Effector memory CD4-positive, alpha-beta T cell (primary cell): Measurements from ENCODE around the gene TEP1.

Experiments
- DNase-seq, 3 donors: peaks; one replicate each; pipeline ENCODE4 v3.0.0-alpha.2; 2020
- H3K27ac ChIP-seq: 2 replicates; pipeline ENCODE4 v1.7.0; 2013; ENCODE audit warnings: mild to moderate bottlenecking, low read length, moderate library complexity; ENCODE audit not compliant: insufficient read depth, poor library complexity, severe bottlenecking
- H3K27me3 ChIP-seq: replicated peaks from 2 replicates; pipeline ENCODE4 v1.7.0; 2013; ENCODE audit warnings: mild to moderate bottlenecking, low read length; ENCODE audit not compliant: insufficient read depth, control insufficient read depth, poor library complexity, severe bottlenecking
- H3K36me3 ChIP-seq: 2 replicates; pipeline ENCODE4 v1.7.0; 2013; ENCODE audit warnings: mild to moderate bottlenecking, low read length, moderate library complexity; ENCODE audit not compliant: control insufficient read depth, insufficient read depth
- H3K4me1 ChIP-seq: 2 replicates; pipeline ENCODE4 v1.7.0; 2013; ENCODE audit warnings: low read length, mild to moderate bottlenecking; ENCODE audit not compliant: control insufficient read depth, insufficient read depth, poor library complexity, severe bottlenecking
- H3K4me3 ChIP-seq: 2 replicates; pipeline ENCODE4 v1.7.0; 2013; ENCODE audit warnings: low read length, low read depth, mild to moderate bottlenecking; ENCODE audit not compliant: insufficient read depth, poor library complexity, severe bottlenecking
- H3K9me3 ChIP-seq: 2 replicates; pipeline ENCODE4 v1.7.0; 2013; ENCODE audit warnings: mild to moderate bottlenecking, low read length, moderate library complexity; ENCODE audit not compliant: control insufficient read depth

The TEP1 gene

GRCh38 chr14:20391505-20391904, 21.8 kb downstream of the TEP1 start:
- Histone ChIP-seq H3K27ac (no peak overlapping the region), H3K27me3 (no peaks in the 10 kb centered on the region), H3K4me1 (no peaks in the 10 kb centered on the region), H3K36me3 (peaks cover 73% of the 10 kb centered on the region), H3K9me3 (no peaks in the 10 kb centered on the region), H3K4me3 (no peak overlapping the region)
- no peak for DNase-seq

GRCh38 chr14:20388159-20388558, 25.1 kb downstream of the TEP1 start:
- DNase-seq = no peak
- Histone ChIP-seq H3K27me3 (no peaks in the 10 kb centered on the region), H3K4me3 (no peak overlapping the region), H3K9me3 (no peaks in the 10 kb centered on the region), H3K27ac (no peak overlapping the region), H3K36me3 (peaks cover 81% of the 10 kb centered on the region), H3K4me1 (no peaks in the 10 kb centered on the region)

DNA sequence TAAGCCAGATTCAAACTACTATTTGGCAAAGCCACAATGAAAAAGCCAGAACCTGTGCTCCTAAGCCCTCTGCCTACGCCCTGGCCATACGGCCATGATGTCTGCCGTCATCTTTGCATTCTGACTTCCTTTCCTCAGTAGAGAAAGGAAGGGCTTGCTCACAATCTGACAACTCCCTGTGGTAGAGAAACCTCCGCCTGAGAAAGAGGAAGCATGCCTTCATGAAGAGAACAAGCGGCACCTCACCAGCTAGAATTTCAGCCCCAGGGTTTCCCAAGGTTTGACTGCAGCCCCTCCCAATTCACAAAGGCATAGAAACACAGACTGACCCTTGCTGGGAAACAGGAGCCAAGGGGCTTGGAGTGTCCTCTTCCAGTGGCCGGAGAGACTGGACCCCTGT, 25.7 kb downstream of the TEP1 start:
- Histone ChIP-seq H3K36me3 (peaks cover 87% of the 10 kb centered on the region), H3K27ac (no peak overlapping the region), H3K4me1 (no peaks in the 10 kb centered on the region), H3K27me3 (no peaks in the 10 kb centered on the region), H3K9me3 (no peaks in the 10 kb centered on the region), H3K4me3 (no peak overlapping the region)
- no peak for DNase-seq

DNA sequence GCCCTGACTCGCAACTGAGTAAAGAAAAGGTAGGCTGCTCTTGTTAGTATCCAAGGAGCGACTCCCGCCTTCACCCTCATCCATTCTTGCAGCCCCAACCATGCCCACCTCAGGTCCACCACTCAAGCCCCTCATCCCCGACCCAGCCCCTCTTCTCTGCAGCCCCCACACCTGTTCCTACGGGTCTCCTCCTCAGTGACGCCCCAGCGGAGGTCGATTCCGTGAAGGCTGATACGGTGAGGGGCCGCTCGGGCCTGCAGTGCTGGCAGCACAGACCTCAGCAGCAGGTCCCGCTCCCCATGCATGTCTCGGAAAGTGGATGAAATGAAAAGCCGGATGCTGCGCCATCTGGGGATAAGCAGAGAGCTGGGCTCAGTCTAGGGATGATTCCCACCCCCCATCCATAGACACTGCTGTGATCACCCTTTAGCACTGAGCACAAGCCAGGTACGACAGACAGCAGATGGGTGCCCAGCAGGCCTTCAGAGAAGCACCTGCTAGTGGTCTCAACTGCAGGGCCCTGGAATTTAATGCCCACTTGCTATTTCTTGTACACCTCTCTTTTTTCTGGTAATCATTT, 26.9 kb downstream of the TEP1 start:
- no peaks in the 10 kb centered on the region for H3K9me3 ChIP-seq
- H3K4me3 ChIP-seq = no peak overlapping the region
- H3K27me3 ChIP-seq = no peaks in the 10 kb centered on the region
- no peak for DNase-seq
- H3K27ac ChIP-seq = no peak overlapping the region
- no peaks in the 10 kb centered on the region for H3K4me1 ChIP-seq
- H3K36me3 ChIP-seq = peaks cover 89% of the 10 kb centered on the region

- no peaks in the 10 kb centered on the region for H3K9me3 ChIP-seq
- H3K4me3 ChIP-seq = no peak overlapping the region
- DNase-seq = no peak
- H3K36me3 ChIP-seq = peaks cover 90% of the 10 kb centered on the region
- no peaks in the 10 kb centered on the region for H3K4me1 ChIP-seq
- H3K27me3 ChIP-seq = no peaks in the 10 kb centered on the region
- no peak overlapping the region for H3K27ac ChIP-seq
Measured at GRCh38 chr14:20384886-20385285, 28.4 kb downstream of the TEP1 start.

DNA sequence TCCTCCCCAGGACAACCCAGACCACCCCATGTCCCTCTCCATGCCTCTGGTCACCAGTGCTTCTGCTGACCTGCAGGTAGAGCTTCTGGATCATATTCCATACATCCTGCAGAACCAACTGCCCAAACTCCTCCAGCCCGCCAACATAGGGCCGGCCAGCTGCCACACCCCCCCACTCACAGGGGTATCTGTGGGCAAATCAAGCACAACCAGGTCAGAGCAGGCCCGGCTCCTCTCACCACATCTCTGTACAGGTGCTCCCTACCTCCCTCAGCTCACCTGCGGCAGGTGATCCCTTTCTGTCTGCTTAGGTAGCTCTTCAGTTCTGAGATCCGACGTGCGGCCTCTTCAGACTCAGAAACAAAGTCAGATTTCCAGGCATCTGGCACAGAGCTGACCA, 29.0 kb downstream of the TEP1 start:
- DNase-seq = no peak
- no peak overlapping the region for H3K4me3 ChIP-seq

GRCh38 chr14:20383636-20384035, 29.7 kb downstream of the TEP1 start:
- Histone ChIP-seq H3K27me3 (no peaks in the 10 kb centered on the region), H3K9me3 (no peaks in the 10 kb centered on the region), H3K36me3 (peaks cover 90% of the 10 kb centered on the region), H3K4me3 (no peak overlapping the region), H3K27ac (no peak overlapping the region), H3K4me1 (no peaks in the 10 kb centered on the region)
- DNase-seq = no peak

More for the DNA sequence above, 29.0 kb downstream of the TEP1 start:
- Histone ChIP-seq H3K27ac (no peak overlapping the region), H3K36me3 (peaks cover 90% of the 10 kb centered on the region), H3K9me3 (no peaks in the 10 kb centered on the region), H3K27me3 (no peaks in the 10 kb centered on the region), H3K4me1 (no peaks in the 10 kb centered on the region)

DNA sequence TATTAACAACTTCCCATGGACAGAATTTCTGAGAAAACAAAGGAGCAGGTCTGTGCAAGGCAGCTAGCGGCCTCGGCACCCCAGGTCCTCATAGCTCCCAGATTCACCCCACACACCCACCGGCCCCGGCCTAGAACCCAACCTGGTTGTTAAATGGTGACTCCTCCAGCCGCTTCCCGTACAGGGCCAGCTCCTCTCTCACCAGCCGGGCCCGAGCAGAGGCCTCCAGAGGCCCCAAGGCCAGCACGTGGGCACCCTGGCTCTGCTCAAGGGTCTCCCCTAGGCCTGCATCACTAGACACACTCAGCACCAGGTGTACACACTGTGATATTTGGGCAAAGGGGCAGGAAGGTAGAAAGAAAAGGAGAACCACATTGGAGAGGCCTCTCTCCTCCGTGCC, 30.3 kb downstream of the TEP1 start:
- Histone ChIP-seq H3K4me1 (no peaks in the 10 kb centered on the region), H3K27me3 (no peaks in the 10 kb centered on the region), H3K36me3 (peaks cover 90% of the 10 kb centered on the region), H3K4me3 (no peak overlapping the region), H3K27ac (no peak overlapping the region), H3K9me3 (no peaks in the 10 kb centered on the region)
- no peak for DNase-seq

DNA sequence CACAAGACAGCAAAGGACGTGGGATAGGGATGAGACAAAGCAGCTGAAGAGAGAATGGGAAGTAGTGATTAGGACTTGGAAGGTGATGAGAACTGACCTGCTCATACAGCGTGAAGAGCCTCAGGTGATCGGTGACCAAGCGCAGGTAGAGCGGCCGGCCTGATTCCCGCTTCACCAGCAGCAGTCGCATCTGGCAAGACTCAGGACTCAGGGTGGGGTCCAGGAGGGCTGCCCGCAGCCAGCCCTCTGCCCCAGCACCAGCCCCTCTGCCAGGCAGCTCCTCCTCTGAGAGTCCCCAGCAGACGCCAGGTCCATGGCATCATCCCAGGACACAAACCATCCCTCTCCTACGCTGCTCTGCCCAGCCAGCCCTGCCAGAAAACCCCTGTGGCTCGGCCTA, 30.8 kb downstream of the TEP1 start:
- Histone ChIP-seq H3K27ac (no peak overlapping the region), H3K9me3 (no peaks in the 10 kb centered on the region), H3K4me1 (no peaks in the 10 kb centered on the region), H3K36me3 (peaks cover 92% of the 10 kb centered on the region), H3K27me3 (no peaks in the 10 kb centered on the region), H3K4me3 (no peak overlapping the region)
- no peak for DNase-seq

DNA sequence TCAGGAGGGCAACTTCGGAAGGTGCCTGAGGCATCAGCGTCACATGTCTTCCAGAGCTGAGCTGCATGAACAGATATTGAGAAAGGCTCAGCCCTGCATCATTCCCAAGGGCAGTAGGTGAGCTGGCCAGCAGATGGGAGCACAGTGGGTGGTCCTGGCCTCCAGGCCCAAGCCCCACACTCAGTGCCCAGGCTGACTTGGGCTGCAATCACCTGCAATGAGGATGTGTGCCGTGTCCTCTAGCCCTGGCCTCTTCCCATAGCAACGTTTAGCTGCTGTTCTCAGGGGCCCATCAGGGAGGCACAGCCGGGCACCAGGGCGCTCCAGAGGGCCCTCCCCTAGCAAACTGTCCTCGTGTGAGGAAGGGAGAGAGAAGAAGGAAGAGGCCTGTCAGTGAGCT, 32.0 kb downstream of the TEP1 start:
- Histone ChIP-seq H3K27me3 (no peaks in the 10 kb centered on the region), H3K4me1 (no peaks in the 10 kb centered on the region), H3K4me3 (no peak overlapping the region), H3K9me3 (no peaks in the 10 kb centered on the region), H3K36me3 (peaks cover 98% of the 10 kb centered on the region), H3K27ac (no peak overlapping the region)
- no peak for DNase-seq
